GM19351 (cell line): ENCODE data around the gene SH3BP1.

Source experiments
- ATAC-seq: cut with Tn5 transposase; IDR thresholded peaks from one replicate; pipeline ENCODE4 v1.9.1; 2021; ENCODE audit warnings: mild to moderate bottlenecking, moderate library complexity; ENCODE audit not compliant: unreplicated experiment

SH3BP1 gene

GRCh38 chr22:37703906-37704305 lies 64.4 kb downstream of the SH3BP1 start:
- ATAC-seq, result no peak

GRCh38 chr22:37704645-37705044 lies 65.2 kb downstream of the SH3BP1 start:
- ATAC-seq, result no peak

GRCh38 chr22:37705205-37705604 lies 65.7 kb downstream of the SH3BP1 start:
- no peak for ATAC-seq
